ENCODE measurements around the gene TRDN. TPM values are rescaled to one million over a fixed set of nuclear protein-coding genes. Genes with fewer than 3 reads are reported as not detected.
"Not testable (repeated sequence)": the region's sequence is repeated elsewhere in the genome, so short reads cannot be mapped to it uniquely, and the experiment has no call there.

TRDN gene
- total RNA-seq, 1 donor from 2014 or later = not detected

- Mint-ChIP-seq H3K4me1 (ENCODE audit: low read depth) (no peaks in the 10 kb centered on the region), H3K27me3 (ENCODE audit: low read depth) (no peaks in the 10 kb centered on the region), H3K4me3 (ENCODE audit: low read depth) (no peak overlapping the region), H3K36me3 (ENCODE audit: low read depth) (no peaks in the 10 kb centered on the region), H3K27ac (no peak overlapping the region), H3K9me3 (no peaks in the 10 kb centered on the region)
- no peak for DNase-seq (ENCODE audit: low spot score)
- intact Hi-C loops (cut with micrococcal nuclease) = no loop called here
Measured at GRCh38 chr6:123575188-123575587, 61.6 kb downstream of the TRDN start.

- H3K27me3 Mint-ChIP-seq (ENCODE audit: low read depth) = no peaks in the 10 kb centered on the region
- intact Hi-C loops (cut with micrococcal nuclease) = no loop called here
- no peaks in the 10 kb centered on the region for H3K4me1 Mint-ChIP-seq (ENCODE audit: low read depth)
- H3K27ac Mint-ChIP-seq = no peak overlapping the region
- no peaks in the 10 kb centered on the region for H3K9me3 Mint-ChIP-seq
- no peak overlapping the region for H3K4me3 Mint-ChIP-seq (ENCODE audit: low read depth)
- no peak for DNase-seq (ENCODE audit: low spot score)
- no peaks in the 10 kb centered on the region for H3K36me3 Mint-ChIP-seq (ENCODE audit: low read depth)
Measured at GRCh38 chr6:123570813-123571684, 65.7 kb downstream of the TRDN start.

GRCh38 chr6:123569575-123569974 is 67.2 kb downstream of the TRDN start:
- Mint-ChIP-seq H3K36me3 (ENCODE audit: low read depth) (no peaks in the 10 kb centered on the region), H3K9me3 (no peaks in the 10 kb centered on the region), H3K27ac (no peak overlapping the region), H3K4me1 (ENCODE audit: low read depth) (no peaks in the 10 kb centered on the region), H3K27me3 (ENCODE audit: low read depth) (no peaks in the 10 kb centered on the region), H3K4me3 (ENCODE audit: low read depth) (no peak overlapping the region)
- DNase-seq (ENCODE audit: low spot score) = no peak
- intact Hi-C loops (cut with micrococcal nuclease) = no loop called here

GRCh38 chr6:123565529-123565928 is 71.2 kb downstream of the TRDN start:
- H3K4me3 Mint-ChIP-seq (ENCODE audit: low read depth) = no peak overlapping the region
- no peaks in the 10 kb centered on the region for H3K9me3 Mint-ChIP-seq
- intact Hi-C loops (cut with micrococcal nuclease) = no loop called here
- no peaks in the 10 kb centered on the region for H3K36me3 Mint-ChIP-seq (ENCODE audit: low read depth)
- H3K27me3 Mint-ChIP-seq (ENCODE audit: low read depth) = no peaks in the 10 kb centered on the region
- H3K4me1 Mint-ChIP-seq (ENCODE audit: low read depth) = no peaks in the 10 kb centered on the region
- H3K27ac Mint-ChIP-seq = no peak overlapping the region
- no peak for DNase-seq (ENCODE audit: low spot score)

GRCh38 chr6:123564361-123564760 is 72.4 kb downstream of the TRDN start:
- Mint-ChIP-seq H3K4me3 (ENCODE audit: low read depth) (no peak overlapping the region), H3K4me1 (ENCODE audit: low read depth) (no peaks in the 10 kb centered on the region), H3K9me3 (no peaks in the 10 kb centered on the region), H3K36me3 (ENCODE audit: low read depth) (no peaks in the 10 kb centered on the region), H3K27me3 (ENCODE audit: low read depth) (no peaks in the 10 kb centered on the region), H3K27ac (no peak overlapping the region)
- no peak for DNase-seq (ENCODE audit: low spot score)
- intact Hi-C loops (cut with micrococcal nuclease) = no loop called here

- Mint-ChIP-seq H3K27me3 (ENCODE audit: low read depth) (no peaks in the 10 kb centered on the region), H3K27ac (no peak overlapping the region), H3K36me3 (ENCODE audit: low read depth) (no peaks in the 10 kb centered on the region), H3K4me3 (ENCODE audit: low read depth) (no peak overlapping the region), H3K4me1 (ENCODE audit: low read depth) (no peaks in the 10 kb centered on the region), H3K9me3 (peaks cover 3% of the 10 kb centered on the region)
- DNase-seq (ENCODE audit: low spot score) = no peak
- intact Hi-C loops (cut with micrococcal nuclease) = no loop called here
Measured at GRCh38 chr6:123562677-123563076, 74.1 kb downstream of the TRDN start.

- Mint-ChIP-seq H3K27ac (no peak overlapping the region), H3K4me1 (ENCODE audit: low read depth) (no peaks in the 10 kb centered on the region), H3K27me3 (ENCODE audit: low read depth) (no peaks in the 10 kb centered on the region), H3K36me3 (ENCODE audit: low read depth) (no peaks in the 10 kb centered on the region), H3K9me3 (peaks cover 3% of the 10 kb centered on the region), H3K4me3 (ENCODE audit: low read depth) (no peak overlapping the region)
- no peak for DNase-seq (ENCODE audit: low spot score)
- intact Hi-C loops (cut with micrococcal nuclease) = no loop called here
Measured at GRCh38 chr6:123562264-123562663, 74.5 kb downstream of the TRDN start.

- H3K27ac Mint-ChIP-seq; intact Hi-C loops (cut with micrococcal nuclease); H3K36me3 Mint-ChIP-seq (ENCODE audit: low read depth); H3K4me3 Mint-ChIP-seq (ENCODE audit: low read depth); DNase-seq (ENCODE audit: low spot score); H3K27me3 Mint-ChIP-seq (ENCODE audit: low read depth); H3K4me1 Mint-ChIP-seq (ENCODE audit: low read depth); H3K9me3 Mint-ChIP-seq: not testable (repeated sequence)
Measured at GRCh38 chr6:123559816-123560215, 76.9 kb downstream of the TRDN start.

GRCh38 chr6:123557474-123557873 is 79.3 kb downstream of the TRDN start:
- H3K4me3 Mint-ChIP-seq (ENCODE audit: low read depth); H3K27ac Mint-ChIP-seq; DNase-seq (ENCODE audit: low spot score); intact Hi-C loops (cut with micrococcal nuclease); H3K27me3 Mint-ChIP-seq (ENCODE audit: low read depth); H3K4me1 Mint-ChIP-seq (ENCODE audit: low read depth); H3K36me3 Mint-ChIP-seq (ENCODE audit: low read depth); H3K9me3 Mint-ChIP-seq: not testable (repeated sequence)

GRCh38 chr6:123551939-123552707 is 84.6 kb downstream of the TRDN start:
- H3K4me1 Mint-ChIP-seq (ENCODE audit: low read depth) = no peaks in the 10 kb centered on the region
- no peaks in the 10 kb centered on the region for H3K9me3 Mint-ChIP-seq
- intact Hi-C loops (cut with micrococcal nuclease) = no loop called here
- no peak overlapping the region for H3K4me3 Mint-ChIP-seq (ENCODE audit: low read depth)
- no peaks in the 10 kb centered on the region for H3K27me3 Mint-ChIP-seq (ENCODE audit: low read depth)
- H3K27ac Mint-ChIP-seq = no peak overlapping the region
- no peaks in the 10 kb centered on the region for H3K36me3 Mint-ChIP-seq (ENCODE audit: low read depth)
- no peak for DNase-seq (ENCODE audit: low spot score)

- Mint-ChIP-seq H3K27me3 (ENCODE audit: low read depth) (no peaks in the 10 kb centered on the region), H3K4me3 (ENCODE audit: low read depth) (no peak overlapping the region), H3K36me3 (ENCODE audit: low read depth) (no peaks in the 10 kb centered on the region), H3K27ac (no peak overlapping the region), H3K9me3 (no peaks in the 10 kb centered on the region), H3K4me1 (ENCODE audit: low read depth) (no peaks in the 10 kb centered on the region)
- DNase-seq (ENCODE audit: low spot score) = no peak
- intact Hi-C loops (cut with micrococcal nuclease) = no loop called here
Measured at GRCh38 chr6:123550052-123550617, 86.6 kb downstream of the TRDN start.

- no peak for DNase-seq (ENCODE audit: low spot score)
- Mint-ChIP-seq H3K9me3 (no peaks in the 10 kb centered on the region), H3K27ac (no peak overlapping the region)
Measured at GRCh38 chr6:123549476-123549875, 87.3 kb downstream of the TRDN start.

More at GRCh38 chr6:123549476-123549875, 87.3 kb downstream of the TRDN start:
- H3K27me3 Mint-ChIP-seq (ENCODE audit: low read depth) = no peaks in the 10 kb centered on the region
- intact Hi-C loops (cut with micrococcal nuclease) = no loop called here
- no peaks in the 10 kb centered on the region for H3K36me3 Mint-ChIP-seq (ENCODE audit: low read depth)
- no peaks in the 10 kb centered on the region for H3K4me1 Mint-ChIP-seq (ENCODE audit: low read depth)
- no peak overlapping the region for H3K4me3 Mint-ChIP-seq (ENCODE audit: low read depth)
